Activated T-helper 2 cell treated with anti-CD3 and anti-CD28 coated beads, Interferon-gamma antibody, Interleukin-2, Interleukin-4, amounts not matched to agents 10 μg/mL and 5 μg/mL and 100 μg/mL, durations not matched to agents 14 hours and 24 hours and 36 hours (primary cell): ENCODE measurements around the gene SHFL. TPM values are rescaled to one million over a fixed set of nuclear protein-coding genes. Genes with fewer than 3 reads are reported as not detected.

Experiments
- DNase-seq: peaks from one replicate; pipeline ENCODE4 v3.0.0; 2021; ENCODE audit warnings: low spot score
- H3K27ac Mint-ChIP-seq: one replicate; pipeline ENCODE4 v1.8.0; 2021; ENCODE audit warnings: mixed read lengths
- H3K27me3 Mint-ChIP-seq: one replicate; pipeline ENCODE4 v1.8.0; 2021; ENCODE audit warnings: low read depth, mixed read lengths
- H3K36me3 Mint-ChIP-seq: one replicate; pipeline ENCODE4 v1.8.0; 2021; ENCODE audit warnings: low read depth, mixed read lengths
- H3K4me1 Mint-ChIP-seq: one replicate; pipeline ENCODE4 v1.8.0; 2021; ENCODE audit warnings: low read depth, mixed read lengths
- H3K4me3 Mint-ChIP-seq: one replicate; pipeline ENCODE4 v1.8.0; 2021; ENCODE audit warnings: low read depth, mild to moderate bottlenecking, moderate library complexity, mixed read lengths
- H3K9me3 Mint-ChIP-seq: one replicate; pipeline ENCODE4 v1.8.0; 2021; ENCODE audit warnings: mixed read lengths
- intact Hi-C: fragments of 100-400 bp; cut with micrococcal nuclease; formaldehyde crosslinking; loops from one replicate; pipeline ENCODE4 v1.15.1; 2023
- total RNA-seq: library from RNA; stranded (reverse); gene quantifications from 2 replicates; pipeline ENCODE4 v1.2.3, GENCODE V29; 2022

Gene SHFL
- total RNA-seq, 1 donor from 2014 or later = 56.1 TPM

DNA sequence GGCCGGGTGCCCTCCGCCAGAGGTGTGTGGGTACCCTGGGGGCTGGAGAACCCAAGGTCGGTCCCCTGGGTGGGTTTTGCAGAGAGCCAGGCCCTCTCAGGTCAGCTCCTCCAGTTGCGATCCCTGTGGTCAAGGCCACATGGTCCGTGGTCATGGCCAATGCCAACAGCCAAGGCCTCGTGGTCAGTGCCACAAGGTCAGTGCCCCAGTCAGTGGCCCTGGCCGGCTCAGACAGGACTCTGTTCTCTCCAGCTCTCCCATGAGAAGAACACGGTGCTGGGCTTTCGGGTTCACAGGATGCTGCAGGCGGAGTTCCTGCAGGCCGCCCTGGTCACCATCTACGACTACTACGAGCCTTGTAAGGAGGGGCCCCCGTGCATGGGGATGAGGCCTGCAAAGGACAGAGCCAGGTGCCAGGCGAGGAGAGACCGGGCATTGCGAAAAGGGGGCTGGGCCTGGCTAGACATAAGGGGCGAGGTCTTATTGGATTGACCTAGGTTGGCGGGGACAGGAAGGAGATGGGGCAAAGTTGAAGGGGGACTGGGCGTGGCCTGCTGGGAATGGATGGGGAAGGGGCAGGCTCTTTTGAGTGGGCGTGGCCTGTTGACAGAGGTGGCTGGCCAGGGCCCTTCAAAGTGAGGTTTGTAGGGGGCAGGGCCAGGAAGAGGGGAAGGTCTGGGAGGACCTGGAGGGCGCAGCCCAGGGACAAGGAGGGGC is 15.2 kb upstream of the SHFL start:
- Mint-ChIP-seq H3K4me1 (peaks cover 6% of the 10 kb centered on the region), H3K36me3 (no peaks in the 10 kb centered on the region), H3K27me3 (peaks cover 1% of the 10 kb centered on the region), H3K9me3 (peaks cover 5% of the 10 kb centered on the region), H3K4me3 (no peak overlapping the region), H3K27ac (no peak overlapping the region)
- intact Hi-C loops = no loop called here
- DNase-seq = no peak

GRCh38 chr19:10074153-10074552 is 12.0 kb upstream of the SHFL start:
- H3K36me3 Mint-ChIP-seq = no peaks in the 10 kb centered on the region
- H3K27me3 Mint-ChIP-seq = peaks cover 7% of the 10 kb centered on the region
- no peaks in the 10 kb centered on the region for H3K4me1 Mint-ChIP-seq
- no peak for DNase-seq
- intact Hi-C loops = loop anchor here (2.0 kb wide), 1 partner anchor 39 kb away; no protein-coding TSS in a partner anchor
- H3K27ac Mint-ChIP-seq = no peak overlapping the region
- H3K4me3 Mint-ChIP-seq = no peak overlapping the region
- peaks cover 5% of the 10 kb centered on the region for H3K9me3 Mint-ChIP-seq

GRCh38 chr19:10076535-10076934 is 9.6 kb upstream of the SHFL start:
- Mint-ChIP-seq H3K9me3 (peaks cover 5% of the 10 kb centered on the region), H3K4me1 (no peaks in the 10 kb centered on the region), H3K27me3 (peaks cover 7% of the 10 kb centered on the region), H3K36me3 (no peaks in the 10 kb centered on the region), H3K4me3 (no peak overlapping the region), H3K27ac (no peak overlapping the region)
- intact Hi-C loops = no loop called here
- no peak for DNase-seq

GRCh38 chr19:10078329-10078728 is 7.8 kb upstream of the SHFL start:
- H3K36me3 Mint-ChIP-seq = no peaks in the 10 kb centered on the region
- H3K27ac Mint-ChIP-seq = no peak overlapping the region

GRCh38 chr19:10079031-10079453 is 7.1 kb upstream of the SHFL start:
- intact Hi-C loops = no loop called here
- Mint-ChIP-seq H3K27ac (no peak overlapping the region), H3K9me3 (no peaks in the 10 kb centered on the region), H3K27me3 (peaks cover 7% of the 10 kb centered on the region), H3K4me3 (no peak overlapping the region), H3K36me3 (no peaks in the 10 kb centered on the region), H3K4me1 (no peaks in the 10 kb centered on the region)
- DNase-seq = no peak

More at GRCh38 chr19:10078329-10078728, 7.8 kb upstream of the SHFL start:
- Mint-ChIP-seq H3K27me3 (peaks cover 7% of the 10 kb centered on the region), H3K9me3 (peaks cover under 1% of the 10 kb centered on the region), H3K4me1 (no peaks in the 10 kb centered on the region), H3K4me3 (no peak overlapping the region)
- intact Hi-C loops = no loop called here
- DNase-seq = no peak

- H3K27ac Mint-ChIP-seq = no peak overlapping the region
- DNase-seq = no peak
- H3K9me3 Mint-ChIP-seq = no peaks in the 10 kb centered on the region
- H3K36me3 Mint-ChIP-seq = peaks cover 11% of the 10 kb centered on the region
- no peak overlapping the region for H3K4me3 Mint-ChIP-seq
- peaks cover 10% of the 10 kb centered on the region for H3K4me1 Mint-ChIP-seq
- H3K27me3 Mint-ChIP-seq = no peaks in the 10 kb centered on the region
- intact Hi-C loops = no loop called here
Measured at GRCh38 chr19:10083911-10084310, 2.2 kb upstream of the SHFL start.

DNA sequence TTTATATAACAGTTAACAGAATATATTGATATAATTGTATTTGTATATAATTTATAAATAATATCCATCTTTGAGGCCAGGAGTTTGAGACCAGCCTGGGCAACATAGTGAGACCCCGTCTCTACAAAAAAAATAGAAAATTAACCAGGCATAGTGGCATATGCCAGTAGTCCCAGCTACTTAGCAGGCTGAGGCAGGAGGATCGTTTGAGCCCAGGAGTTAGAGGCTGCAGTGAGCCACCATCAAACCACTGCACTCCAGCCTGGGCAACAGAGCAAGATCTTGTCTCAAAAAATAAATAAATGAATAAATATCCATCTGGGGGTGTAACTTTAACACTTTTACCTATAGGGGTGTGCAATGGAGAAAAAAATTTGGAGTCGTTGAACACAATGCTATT is 1.3 kb upstream of the SHFL start:
- Mint-ChIP-seq H3K4me3 (peak overlapping the region; percentile 81), H3K4me1 (peaks cover 10% of the 10 kb centered on the region), H3K27me3 (no peaks in the 10 kb centered on the region), H3K27ac (no peak overlapping the region), H3K9me3 (no peaks in the 10 kb centered on the region), H3K36me3 (peaks cover 20% of the 10 kb centered on the region)
- intact Hi-C loops = no loop called here
- DNase-seq = no peak

DNA sequence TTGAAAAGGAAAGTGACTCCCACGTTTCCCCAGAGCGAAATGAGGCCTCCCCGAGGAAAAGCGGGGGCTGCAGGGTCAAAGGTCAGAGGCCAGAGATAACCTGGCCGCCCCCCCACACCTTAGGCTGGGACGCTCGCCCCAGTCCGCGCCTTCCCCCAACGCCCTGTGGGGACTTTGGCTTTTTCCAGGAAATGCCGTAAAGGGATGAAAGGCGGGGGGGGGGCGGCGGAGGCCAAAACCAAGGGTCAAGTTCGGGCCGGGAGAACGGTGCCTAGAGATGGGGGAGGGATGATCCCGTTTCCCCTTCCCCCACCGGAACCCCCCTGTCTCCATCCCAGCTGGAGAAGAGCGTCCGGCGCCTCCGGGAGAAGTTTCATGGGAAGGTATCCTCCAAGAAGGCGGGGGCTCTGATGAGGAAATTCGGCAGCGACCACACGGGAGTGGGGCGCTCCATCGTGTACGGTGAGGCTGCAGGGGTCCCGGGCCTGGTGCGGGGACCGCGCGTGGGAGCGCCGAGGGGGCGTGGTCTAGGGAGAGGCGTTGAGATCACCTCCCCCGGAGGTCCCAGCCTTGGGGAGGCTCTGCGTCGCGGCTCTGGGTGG is 575 bp downstream of the SHFL start:
- H3K4me1 Mint-ChIP-seq = peaks cover 11% of the 10 kb centered on the region
- H3K4me3 Mint-ChIP-seq = peak overlapping the region; percentile 81
- DNase-seq = no peak
- H3K36me3 Mint-ChIP-seq = peaks cover 31% of the 10 kb centered on the region
- H3K27ac Mint-ChIP-seq = peak overlapping the region; percentile 58
- no peaks in the 10 kb centered on the region for H3K9me3 Mint-ChIP-seq
- H3K27me3 Mint-ChIP-seq = no peaks in the 10 kb centered on the region
- intact Hi-C loops = no loop called here

- Mint-ChIP-seq H3K27me3 (no peaks in the 10 kb centered on the region), H3K4me3 (peak overlapping the region; percentile 81), H3K9me3 (no peaks in the 10 kb centered on the region), H3K4me1 (peaks cover 11% of the 10 kb centered on the region), H3K36me3 (peaks cover 39% of the 10 kb centered on the region), H3K27ac (peak overlapping the region; percentile 29)
- intact Hi-C loops = no loop called here
- no peak for DNase-seq
Measured at GRCh38 chr19:10087296-10088061, 1.4 kb downstream of the SHFL start.

DNA sequence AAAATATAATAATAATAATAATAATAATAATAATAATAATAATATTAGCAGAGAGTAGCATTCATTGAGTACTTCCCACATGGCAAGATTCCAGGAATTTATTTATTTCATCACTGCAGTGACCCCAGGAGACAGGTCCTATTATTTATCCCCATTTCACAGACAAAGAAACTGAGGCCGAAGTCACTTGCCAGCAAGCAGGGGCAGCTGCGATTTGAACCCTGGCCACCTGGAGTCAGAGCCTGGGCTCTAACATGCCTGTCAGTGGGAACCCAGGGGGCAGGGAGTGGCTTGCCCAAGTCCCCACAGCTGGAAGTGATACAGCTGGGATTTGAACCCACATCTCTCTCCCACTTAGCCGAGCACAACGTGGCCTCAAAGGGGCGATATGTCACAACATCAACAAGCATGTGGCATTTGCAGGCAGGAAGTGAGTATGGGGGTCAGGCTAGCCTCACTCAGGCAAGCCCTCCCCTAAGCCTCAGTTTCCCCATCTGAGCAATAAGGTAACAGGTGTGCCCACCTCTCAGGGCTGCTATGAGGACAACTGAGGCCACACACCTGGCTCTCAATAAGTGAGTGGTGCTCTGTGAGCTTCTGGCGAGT is 2.9 kb downstream of the SHFL start:
- Mint-ChIP-seq H3K27ac (no peak overlapping the region), H3K27me3 (no peaks in the 10 kb centered on the region), H3K36me3 (peaks cover 53% of the 10 kb centered on the region), H3K9me3 (no peaks in the 10 kb centered on the region), H3K4me3 (no peak overlapping the region), H3K4me1 (peaks cover 11% of the 10 kb centered on the region)
- DNase-seq = no peak
- intact Hi-C loops = no loop called here

- Mint-ChIP-seq H3K4me1 (peaks cover 11% of the 10 kb centered on the region), H3K4me3 (no peak overlapping the region), H3K27ac (no peak overlapping the region), H3K36me3 (peaks cover 59% of the 10 kb centered on the region), H3K27me3 (no peaks in the 10 kb centered on the region), H3K9me3 (no peaks in the 10 kb centered on the region)
- no peak for DNase-seq
- intact Hi-C loops = no loop called here
Measured at GRCh38 chr19:10089801-10090375, 3.8 kb downstream of the SHFL start.

DNA sequence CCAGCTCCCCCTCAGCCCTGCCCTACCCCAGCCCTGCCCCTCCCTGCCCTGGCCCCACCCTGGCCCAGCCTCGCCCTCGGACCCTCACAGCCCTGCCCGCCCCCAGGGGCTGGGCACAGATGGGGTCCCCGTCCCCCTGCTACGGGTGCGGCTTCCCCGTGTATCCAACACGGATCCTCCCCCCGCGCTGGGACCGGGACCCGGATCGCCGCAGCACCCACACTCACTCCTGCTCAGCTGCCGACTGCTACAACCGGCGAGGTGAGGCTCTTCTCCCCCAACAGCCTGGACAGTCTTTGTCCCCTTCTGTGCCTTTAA is 5.2 kb downstream of the SHFL start:
- Mint-ChIP-seq H3K27me3 (no peaks in the 10 kb centered on the region), H3K9me3 (no peaks in the 10 kb centered on the region), H3K4me1 (peaks cover 9% of the 10 kb centered on the region), H3K4me3 (no peak overlapping the region), H3K27ac (no peak overlapping the region), H3K36me3 (peaks cover 59% of the 10 kb centered on the region)
- DNase-seq = no peak
- intact Hi-C loops = no loop called here
